Germinal center (tissue), 1 donor: Measurements from ENCODE around the gene CSN2.
"Not testable (repeated sequence)": the region's sequence is repeated elsewhere in the genome, so short reads cannot be mapped to it uniquely, and the experiment has no call there.

Experiments used
- DNase-seq: peaks from one replicate; pipeline ENCODE4 v3.0.0; 2012; ENCODE audit warnings: mixed read lengths, low spot score

CSN2 gene, protein sequence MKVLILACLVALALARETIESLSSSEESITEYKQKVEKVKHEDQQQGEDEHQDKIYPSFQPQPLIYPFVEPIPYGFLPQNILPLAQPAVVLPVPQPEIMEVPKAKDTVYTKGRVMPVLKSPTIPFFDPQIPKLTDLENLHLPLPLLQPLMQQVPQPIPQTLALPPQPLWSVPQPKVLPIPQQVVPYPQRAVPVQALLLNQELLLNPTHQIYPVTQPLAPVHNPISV

DNA sequence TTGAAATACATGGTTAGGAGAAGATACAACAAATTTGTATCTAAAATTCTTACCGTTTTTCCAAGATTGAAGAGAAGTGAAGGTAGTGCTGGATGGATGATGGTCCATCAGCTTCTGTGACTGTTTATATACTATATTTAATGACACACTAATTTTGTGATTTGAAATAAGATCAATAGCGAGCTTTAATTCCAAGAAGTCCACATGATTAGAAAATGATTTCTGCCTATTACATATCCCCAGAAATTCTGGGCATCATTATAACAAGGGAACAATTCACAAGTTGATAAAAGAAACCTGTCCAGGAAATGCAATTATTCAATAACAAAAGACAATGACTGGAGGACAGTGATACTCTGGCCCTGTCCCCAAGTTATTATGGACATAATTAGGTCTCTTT lies at the start of gene CSN2:
TSS of gene CSN2 (minus strand) at position 101 of the 400 bp plus-strand sequence. CDS start 4,733 bp downstream, outside the sequence.
- no peak for DNase-seq

DNA sequence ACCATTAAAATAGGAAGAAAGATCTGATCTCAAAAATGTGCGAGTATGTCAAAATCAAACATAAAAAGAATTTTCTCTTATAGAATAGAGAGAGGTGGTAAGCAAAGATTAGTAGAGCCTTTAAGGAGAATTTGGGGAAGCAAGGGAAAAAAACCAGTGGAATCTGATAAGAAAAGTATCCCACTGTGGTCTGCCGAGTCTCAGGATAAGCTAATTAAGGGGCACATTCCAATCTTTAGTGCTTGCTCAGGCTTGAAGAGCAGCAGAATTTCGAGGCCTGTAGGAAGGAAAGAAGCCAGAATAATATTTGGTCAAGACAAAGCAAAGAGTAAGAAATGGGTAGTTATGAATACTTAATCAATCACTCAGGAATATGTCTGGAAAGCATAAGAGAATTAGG lies 43.2 kb upstream of the CSN2 start:
- no peak for DNase-seq

DNA sequence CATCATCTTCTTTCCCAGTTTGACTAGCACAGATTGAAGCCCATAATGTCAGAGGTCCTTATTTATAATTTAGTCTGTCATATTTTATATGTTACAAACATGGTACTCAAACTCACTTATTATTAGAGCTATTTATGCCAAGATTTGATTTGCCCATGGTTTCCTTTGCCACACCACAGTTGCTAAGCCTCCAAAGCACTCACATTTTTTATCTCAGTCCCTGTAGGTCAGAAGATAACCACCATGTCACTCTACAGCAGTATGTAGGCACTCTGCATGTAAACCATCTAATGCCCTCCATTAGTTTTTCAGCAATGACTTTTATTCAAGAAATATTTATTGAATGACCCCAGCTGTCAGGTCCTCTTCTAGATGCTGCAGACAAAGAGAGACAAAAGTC lies 37.0 kb upstream of the CSN2 start:
- no peak for DNase-seq

DNA sequence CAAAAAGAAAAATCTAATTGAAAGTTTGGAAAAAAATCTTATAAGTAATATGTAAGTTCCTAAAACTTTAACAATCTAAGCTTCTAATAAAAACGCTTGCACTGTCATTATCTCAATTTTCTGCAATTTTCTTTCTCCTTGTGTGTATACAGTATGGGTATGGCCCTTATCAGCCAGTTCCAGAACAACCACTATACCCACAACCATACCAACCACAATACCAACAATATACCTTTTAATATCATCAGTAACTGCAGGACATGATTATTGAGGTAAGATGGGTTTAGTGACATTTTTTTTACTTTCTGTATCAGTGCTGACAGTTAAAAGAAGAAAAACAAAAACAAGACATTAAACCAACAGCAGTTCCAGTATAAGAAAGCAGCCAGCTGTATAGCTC lies 35.2 kb upstream of the CSN2 start:
- no peak for DNase-seq

DNA sequence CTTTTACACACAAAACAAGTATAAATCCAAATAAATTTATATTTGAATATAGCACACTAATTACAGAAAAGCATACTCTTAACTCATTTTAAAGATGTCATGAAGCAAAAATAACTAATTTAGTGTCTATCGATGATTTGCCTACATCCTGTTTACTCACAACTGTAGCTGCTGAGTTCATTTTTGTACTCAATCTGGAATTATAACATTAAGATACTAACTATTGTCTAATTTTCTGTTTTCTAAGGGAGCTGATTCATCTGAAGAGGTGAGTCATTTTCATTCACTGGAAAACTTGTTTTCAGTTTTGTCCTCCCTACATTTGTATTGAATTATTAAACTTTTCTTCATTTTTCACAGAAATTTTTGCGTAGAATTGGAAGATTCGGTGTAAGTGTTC lies 33.9 kb upstream of the CSN2 start:
- DNase-seq, result no peak

DNA sequence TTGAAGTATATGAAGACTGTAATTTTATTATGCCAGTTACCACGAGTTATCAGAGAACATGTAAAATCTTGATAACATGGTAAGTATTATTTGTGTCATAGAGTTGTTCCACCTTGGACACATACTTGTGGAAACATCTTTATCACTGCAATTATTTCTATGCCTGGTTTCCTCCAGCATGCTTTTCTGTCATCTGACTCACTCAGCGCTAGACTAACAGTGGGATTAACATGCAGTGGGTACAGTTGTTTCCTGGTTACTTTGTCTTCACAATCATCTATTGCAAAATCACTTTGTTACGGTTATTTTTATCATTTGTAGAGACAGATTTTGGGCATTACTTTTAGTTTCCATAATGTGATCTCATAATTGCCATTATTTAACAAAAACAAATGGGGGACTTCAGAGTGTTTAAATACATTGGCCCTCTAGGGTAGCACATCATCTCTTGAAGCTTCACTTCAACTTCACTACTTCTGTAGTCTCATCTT lies 30.0 kb upstream of the CSN2 start, which contains the start of gene STATH:
TSS of gene STATH (plus strand) at position 441 of the 491 bp plus-strand sequence. CDS start 2,472 bp downstream, outside the sequence.
- DNase-seq, result no peak

DNA sequence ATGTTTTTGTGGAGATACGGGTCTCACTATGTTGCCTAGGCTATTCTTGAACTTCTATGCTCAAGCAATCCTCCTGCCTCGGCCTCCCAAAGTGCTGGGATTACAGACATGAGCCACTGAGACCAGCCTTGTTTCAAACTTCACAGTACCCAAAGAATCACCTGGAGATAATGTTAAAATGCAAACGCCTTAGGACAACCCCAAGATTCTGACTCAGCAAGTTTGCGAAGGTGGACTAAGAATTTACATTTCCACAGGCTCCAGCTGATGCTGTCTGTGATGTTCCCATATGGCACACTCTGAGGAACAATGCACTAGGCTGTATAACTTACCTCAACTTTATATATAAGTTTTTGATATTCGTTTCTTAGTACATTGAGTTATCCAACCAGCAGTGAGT lies 29.3 kb upstream of the CSN2 start:
- DNase-seq, result no peak

DNA sequence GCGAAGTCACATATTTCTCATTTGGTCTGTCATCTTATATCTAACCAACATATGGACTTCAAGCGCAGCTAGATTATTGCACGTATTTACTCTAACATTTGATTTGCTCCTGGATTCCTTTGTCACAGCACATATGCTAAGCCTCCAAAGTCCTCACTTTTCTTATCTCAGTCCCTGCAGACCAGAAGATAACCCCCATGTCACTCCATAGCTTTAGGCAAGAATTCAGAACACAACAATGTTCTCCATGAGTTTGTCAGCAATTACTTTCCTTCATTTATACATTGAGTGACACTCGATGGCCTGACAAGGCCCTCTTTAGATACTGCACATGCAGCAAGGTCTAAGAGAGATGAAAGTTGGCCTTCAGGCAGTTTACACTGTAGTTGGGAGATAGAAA lies 25.5 kb upstream of the CSN2 start:
- no peak for DNase-seq

DNA sequence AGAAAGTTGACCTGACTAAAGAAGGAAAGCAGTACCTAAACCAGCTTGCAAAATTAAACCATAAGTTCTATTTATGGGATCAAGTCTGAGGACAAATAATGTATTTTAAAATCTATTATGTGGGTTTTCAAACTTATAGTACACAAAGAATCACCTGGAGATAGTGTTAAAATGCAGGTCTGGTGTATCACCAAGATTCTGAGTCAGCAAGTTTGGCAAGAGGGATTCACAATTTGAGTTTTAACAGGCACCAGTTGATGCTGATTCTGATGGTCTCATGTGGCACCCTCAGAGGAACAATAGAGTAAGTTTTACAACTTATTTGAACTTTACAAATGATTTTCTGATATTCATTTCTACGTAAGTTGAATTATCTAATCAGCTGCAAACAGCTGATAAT lies 21.1 kb upstream of the CSN2 start:
- DNase-seq, result no peak

DNA sequence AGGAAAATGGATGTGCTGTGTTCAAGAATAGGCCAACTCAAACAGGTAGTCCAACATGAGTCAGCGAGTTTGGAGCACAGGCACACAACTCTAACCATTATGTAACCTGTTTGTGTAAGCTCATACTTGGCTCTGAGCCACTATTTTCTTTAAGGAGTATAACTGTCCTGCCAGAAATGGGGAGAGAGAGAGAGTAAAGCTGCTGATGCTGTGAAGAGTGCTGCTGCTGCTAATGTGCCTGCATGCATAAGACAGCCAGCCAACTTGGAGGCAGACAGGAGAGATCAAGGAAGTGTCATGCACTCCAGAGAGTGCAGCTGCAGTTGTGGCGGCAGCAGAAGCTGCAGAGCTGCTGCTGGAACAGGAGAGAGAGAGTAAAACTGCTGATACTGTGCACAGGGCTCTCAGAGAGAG lies 18.5 kb upstream of the CSN2 start:
- no peak for DNase-seq

DNA sequence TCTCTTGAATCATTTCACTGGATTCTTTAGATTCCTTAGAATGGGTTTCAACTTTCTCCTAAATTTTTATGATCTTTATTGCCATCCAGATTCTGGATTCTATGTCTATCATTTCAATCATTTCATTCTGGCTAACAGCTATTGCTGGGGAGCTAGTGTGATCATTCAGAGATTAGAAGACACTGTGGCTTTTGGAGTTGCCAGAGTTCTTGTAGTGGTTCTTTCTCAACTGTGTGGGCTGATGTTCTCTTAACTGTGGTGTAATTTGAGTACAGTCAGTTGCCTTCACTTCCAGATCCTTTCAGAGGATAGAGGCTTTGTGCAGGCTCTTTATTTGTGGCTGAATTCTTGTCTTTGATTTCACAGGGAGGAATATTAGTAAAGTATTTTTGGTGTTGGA lies 12.1 kb upstream of the CSN2 start:
- no peak for DNase-seq

DNA sequence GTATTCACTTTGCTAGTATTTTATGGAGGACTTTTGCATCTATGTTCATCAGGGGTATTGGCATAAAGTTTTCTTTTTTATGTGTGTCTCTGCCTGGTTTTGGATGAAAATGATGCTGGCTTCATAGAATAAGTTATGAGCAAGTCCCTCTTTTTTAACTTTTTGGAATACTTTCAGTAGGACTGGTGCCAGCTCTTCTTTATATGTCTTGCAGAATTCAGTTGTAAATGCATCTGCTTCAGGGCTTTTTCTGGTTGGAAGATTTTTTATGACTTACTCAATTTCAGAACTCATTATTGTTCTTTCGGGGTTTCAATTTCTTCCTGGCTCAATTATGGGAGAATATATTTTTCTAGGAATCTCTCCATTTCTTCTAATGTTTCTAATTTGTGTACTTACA lies 9.1 kb upstream of the CSN2 start:
- DNase-seq, result no peak

DNA sequence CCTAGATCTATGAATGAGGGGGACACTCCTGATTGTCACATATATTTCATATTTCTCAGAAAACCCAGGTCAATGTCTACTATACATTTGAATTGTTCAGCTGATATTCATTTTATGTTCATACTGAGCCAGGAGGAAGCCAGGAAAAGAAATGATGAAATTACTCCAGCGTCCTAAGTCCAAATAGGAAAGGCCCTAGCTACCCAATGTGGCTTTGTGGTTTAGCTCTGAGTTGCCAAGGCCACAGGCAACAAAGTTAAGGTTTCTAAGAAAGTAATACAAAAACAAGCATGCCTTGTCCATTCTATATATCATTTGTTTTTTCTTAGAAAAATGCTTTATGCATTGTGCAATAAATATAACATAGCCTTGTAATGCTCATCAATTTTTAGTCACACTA lies 4.5 kb upstream of the CSN2 start:
- DNase-seq, result no peak

DNA sequence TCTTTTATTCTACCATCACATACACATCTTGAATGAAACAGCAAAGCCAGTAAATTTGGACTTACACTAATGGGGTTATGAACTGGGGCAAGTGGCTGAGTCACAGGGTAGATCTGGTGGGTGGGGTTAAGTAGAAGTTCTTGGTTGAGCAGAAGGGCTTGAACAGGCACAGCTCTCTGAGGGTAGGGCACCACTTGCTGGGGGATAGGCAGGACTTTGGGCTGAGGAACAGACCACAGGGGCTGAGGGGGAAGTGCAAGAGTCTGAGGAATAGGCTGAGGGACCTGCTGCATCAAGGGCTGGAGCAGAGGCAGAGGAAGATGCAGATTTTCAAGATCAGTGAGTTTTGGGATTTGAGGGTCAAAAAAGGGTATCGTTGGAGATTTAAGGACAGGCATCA lies 8.3 kb downstream of the CSN2 start:
- DNase-seq, result no peak

DNA sequence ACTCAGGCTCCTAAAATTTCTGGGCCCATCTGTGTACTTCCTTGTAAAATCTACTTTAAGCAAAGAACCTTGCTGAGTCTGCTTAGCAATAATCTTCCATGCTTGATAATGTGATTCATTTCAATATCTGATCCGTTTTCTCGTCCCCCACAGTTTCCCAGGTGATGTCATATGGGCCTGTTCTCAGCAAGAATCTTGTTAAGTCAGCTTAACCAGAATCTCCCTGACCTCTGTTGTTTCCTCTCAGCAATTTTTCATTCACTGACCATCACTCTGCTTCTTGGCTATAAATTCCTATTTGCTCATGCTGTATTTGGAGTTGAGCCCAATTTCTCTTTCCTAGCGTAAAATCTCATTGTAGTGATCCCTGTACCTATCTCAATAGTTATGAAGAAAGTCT lies 13.9 kb downstream of the CSN2 start:
- no peak for DNase-seq

DNA sequence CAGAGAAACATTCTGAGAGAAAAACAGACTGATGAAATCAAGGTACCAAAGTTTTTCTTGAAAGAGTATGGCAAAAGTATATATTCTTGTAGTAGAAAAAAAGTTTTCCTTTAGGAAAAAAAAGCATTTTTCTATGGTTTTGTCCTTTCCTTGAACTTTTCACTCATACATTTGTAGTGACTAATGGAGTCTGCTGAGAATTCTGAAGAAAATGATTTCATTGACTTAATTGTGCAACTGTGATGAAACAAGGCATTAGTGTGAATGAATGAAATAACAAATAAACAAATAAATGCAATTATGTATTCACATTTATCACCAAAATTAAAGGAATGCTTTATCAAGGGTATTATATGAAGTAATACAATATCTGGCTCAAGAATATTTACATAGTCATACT lies 29.0 kb downstream of the CSN2 start:
- DNase-seq, result no peak

DNA sequence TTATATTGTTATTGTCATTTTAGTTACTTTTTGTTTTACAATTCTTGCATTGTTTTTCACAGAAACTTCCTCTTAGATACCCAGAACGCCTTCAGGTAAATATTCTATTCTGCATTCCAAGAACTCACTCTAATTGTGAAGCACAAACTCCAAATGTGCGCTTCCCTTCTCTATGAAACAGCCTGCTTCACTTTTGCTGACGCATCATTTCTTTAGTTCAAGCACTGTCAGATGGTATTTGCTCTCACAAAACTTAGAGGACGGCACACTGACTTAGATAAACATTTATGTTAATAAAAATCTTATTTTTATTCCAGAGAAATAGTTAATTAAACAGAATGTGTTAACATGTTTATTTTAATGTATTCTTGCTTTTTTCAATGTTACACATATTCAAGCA lies 31.4 kb downstream of the CSN2 start:
- no peak for DNase-seq

DNA sequence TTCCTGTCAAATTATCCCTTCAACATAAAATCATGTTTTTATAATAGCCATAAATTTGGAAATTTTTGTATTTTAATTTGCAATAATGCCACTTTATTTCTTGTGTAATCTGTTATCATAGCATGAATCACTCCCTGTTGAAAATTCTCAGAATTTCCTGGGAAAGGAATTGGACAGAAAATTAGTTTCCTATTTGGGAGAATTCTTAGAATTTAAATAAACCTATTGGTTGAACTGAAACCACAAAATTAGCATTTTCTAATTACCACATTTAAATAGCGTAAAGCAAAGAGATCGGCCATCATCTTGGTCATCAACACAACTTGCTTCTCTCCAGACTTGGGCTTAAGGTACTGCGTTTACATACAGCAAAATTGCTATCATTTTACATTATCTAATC lies 34.8 kb downstream of the CSN2 start, which contains the start of gene CSN1S1:
TSS of gene CSN1S1 (plus strand) at position 301 of the 400 bp plus-strand sequence. CDS start 1,488 bp downstream, outside the sequence.
- DNase-seq, result no peak

DNA sequence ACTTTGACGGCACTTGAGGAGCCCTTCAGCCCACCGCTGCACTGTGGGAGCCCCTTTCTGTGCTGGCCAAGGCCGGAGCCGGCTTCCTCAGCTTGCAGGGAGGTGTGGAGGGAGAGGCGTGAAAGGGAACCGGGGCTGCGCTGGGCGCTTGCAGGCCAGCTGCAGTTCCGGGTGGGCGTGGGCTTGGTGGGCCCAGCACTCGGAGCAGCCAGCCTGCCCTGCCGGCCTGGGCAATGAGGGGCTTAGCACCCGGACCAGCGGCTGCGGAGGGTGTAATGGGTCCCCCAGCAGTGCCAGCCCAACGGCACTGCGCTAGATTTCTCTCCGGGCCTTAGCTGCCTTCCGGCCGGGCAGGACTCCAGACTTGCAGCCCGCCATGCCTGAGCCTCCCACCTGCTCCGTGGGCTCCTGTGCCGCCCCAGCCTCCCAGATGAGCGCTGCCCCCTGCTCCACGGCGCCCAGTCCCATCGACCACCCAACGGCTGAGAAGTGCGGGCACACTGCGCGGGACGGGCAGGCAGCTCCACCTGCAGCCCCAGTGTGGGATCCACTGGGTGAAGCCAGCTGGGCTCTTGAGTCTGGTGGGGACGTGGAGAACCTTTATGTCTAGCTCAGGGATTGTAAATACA lies 41.6 kb downstream of the CSN2 start:
- not testable (repeated sequence) for DNase-seq

DNA sequence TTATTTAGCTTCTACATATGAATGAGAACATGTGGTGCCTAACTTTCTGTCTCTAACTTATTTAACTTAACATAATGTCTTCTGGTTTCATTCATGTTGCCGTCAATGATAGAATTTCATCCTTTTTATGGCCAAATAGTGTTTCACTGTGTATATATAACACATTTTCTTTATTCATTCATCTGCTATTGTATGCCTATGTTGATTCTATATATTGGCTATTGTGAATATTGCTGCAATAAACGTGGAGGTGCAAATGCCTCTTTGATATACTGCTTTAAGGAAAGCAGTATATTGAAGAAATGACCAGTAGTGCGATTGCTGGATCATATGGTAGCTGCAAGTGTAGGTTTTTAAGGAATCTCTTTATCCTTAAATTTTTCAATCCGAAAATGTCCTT lies 44.7 kb downstream of the CSN2 start:
- no peak for DNase-seq

DNA sequence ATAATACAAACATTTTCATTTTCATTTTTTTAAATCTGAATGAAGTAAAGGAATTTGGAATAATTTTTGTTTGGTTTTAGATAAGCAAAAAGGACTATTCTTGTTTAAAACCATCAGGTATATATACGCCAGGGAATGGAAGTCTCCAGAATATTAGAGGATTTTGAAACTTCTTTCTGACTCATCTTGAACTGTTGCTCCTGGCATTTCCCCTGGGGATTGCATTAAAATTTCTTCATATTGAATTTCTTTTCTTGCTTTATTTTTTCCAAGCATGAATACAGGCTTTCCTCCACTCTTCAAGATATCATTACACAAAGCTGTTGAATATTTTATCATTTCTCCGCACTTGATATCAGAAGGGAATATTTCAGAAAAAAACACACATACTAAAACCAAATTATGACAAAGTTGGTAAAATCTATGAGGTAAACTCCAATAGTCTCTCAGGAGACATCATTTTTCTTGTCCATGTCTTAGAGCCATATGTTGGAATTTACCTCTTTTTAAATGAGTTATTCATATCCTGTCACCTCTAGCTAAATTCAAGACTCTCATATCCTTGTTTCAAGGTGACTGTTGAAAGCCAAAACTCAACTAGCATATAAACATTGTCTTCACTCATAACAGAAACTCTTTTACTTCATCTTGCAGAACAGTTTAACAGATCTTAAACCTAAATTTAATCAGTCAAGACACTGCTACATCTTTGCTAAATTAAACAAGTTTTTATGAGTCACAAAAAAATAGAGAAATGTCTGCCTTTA lies 55.3 kb downstream of the CSN2 start:
- DNase-seq, result no peak

DNA sequence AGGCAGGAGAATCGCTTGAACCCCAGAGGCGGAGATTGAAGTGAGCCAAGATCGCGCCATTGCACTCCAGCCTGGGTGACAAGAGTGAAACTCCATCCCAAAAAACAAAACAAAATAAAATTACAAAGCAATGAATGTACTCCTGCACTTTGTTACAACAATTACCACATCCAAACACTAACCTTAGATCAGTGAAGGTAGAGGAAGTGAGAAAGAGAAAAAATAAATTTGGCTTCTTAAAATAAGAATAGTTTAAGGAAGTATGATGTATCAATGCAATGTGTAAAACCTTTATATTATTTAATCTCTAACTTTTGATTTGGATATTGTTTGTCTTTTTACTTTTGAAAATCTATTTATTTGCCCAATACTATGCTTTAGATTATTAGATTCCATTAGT lies 56.3 kb downstream of the CSN2 start:
- DNase-seq, result no peak

DNA sequence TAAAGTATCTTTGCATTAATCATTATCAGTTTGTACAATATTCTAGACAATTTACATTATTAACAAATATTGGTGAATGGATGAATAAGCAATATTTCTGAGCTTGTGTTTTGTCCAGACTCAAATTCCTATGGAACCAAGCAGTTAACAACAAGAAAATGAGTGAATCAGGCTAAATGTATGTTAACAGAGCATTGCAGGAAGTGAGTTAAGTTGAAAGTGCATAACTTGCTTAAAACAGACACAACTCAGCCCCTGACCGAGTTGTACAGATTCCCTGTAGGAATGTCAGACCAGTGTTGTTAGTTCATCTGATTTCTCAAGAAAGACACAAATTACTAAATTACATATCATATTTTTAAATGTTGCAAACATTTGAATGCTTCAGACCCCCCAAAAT lies 58.4 kb downstream of the CSN2 start:
- no peak for DNase-seq
